Heart left ventricle (tissue), 16 donors: ENCODE results near the gene CD99L2. TPM values are rescaled to one million over a fixed set of nuclear protein-coding genes. Genes with fewer than 3 reads are reported as not detected.

Experiments used
- ATAC-seq, 4 donors: fragments of 200-7000 bp; cut with Tn5 transposase; one replicate each; pipeline ENCODE4 v1.9.1; 2020 to 2022; ENCODE audit warnings: moderate library complexity in 4 of 4, mild to moderate bottlenecking in 3 of 4, moderate number of reproducible peaks in 1 of 4
- DNase-seq, 5 donors: peaks; one replicate each; pipeline ENCODE4 v3.0.0-alpha.2; 2020
- H3K27ac ChIP-seq, 12 donors: fragments of 200-600 bp; sonication (generic) in 4 of 12; one replicate each; pipeline versions ENCODE4 v1.5.0 to v1.8.0; 2016 to 2022; ENCODE audit warnings: mild to moderate bottlenecking in 2 of 12
- H3K27me3 ChIP-seq, 9 donors: fragments of 200-600 bp; sonication (generic) in 2 of 9; one replicate each; pipeline versions ENCODE4 v1.5.1 to v1.8.0; 2016 to 2022; ENCODE audit warnings: mild to moderate bottlenecking in 3 of 9
- H3K36me3 ChIP-seq, 9 donors: fragments of 200-600 bp; sonication (generic) in 2 of 9; one replicate each; pipeline versions ENCODE4 v1.5.0 to v1.8.0; 2018 to 2022; ENCODE audit warnings: mild to moderate bottlenecking in 2 of 9
- H3K4me1 ChIP-seq, 12 donors: fragments of 200-600 bp; sonication (generic) in 4 of 12; one replicate each; pipeline versions ENCODE4 v1.5.0 to v1.8.0; 2016 to 2022; ENCODE audit warnings: mild to moderate bottlenecking in 3 of 12
- H3K4me3 ChIP-seq, 12 donors: fragments of 200-600 bp; sonication (generic) in 4 of 12; one replicate each; pipeline versions ENCODE4 v1.5.0 to v1.8.0; 2017 to 2022; ENCODE audit warnings: mild to moderate bottlenecking in 9 of 12, moderate library complexity in 4 of 12
- H3K9me3 ChIP-seq, 12 donors: fragments of 200-600 bp; sonication (generic) in 4 of 12; one replicate each; pipeline versions ENCODE4 v1.5.0 to v1.8.0; 2016 to 2022; ENCODE audit warnings: mild to moderate bottlenecking in 1 of 12
- CTCF ChIP-seq, 12 donors: fragments of 200-600 bp; sonication (generic) in 4 of 12; IDR thresholded peaks; one replicate each; pipeline versions ENCODE4 v1.5.0 to v1.8.0; 2018 to 2022; ENCODE audit warnings: antibody characterized with exemption in 12 of 12, mild to moderate bottlenecking in 5 of 12
- POLR2A ChIP-seq, 2 donors: fragments of 450-650 bp; IDR thresholded peaks; one replicate each; pipeline ENCODE4 v1.6.1; 2017; ENCODE audit warnings: antibody characterized with exemption in 2 of 2, mild to moderate bottlenecking in 2 of 2, moderate library complexity in 2 of 2
- WGBS, 4 donors: extraction: QIAGEN DNeasy Blood & Tissue Kit in 2 of 4; methylation state at CpG; one replicate each; pipeline versions ENCODE4 v1.1.5 to v1.1.7; 2013 to 2018; 5-methylcytosine and 5-hydroxymethylcytosine counted together
- intact Hi-C, 10 donors: fragments of 100-400 bp; cut with DNase I; formaldehyde crosslinking; loops; one replicate each; pipeline versions ENCODE4 v1.11.1 to v1.14.2; 2022
- polyA plus RNA-seq, 2 donors: library from polyadenylated mRNA; stranded (reverse); fragments of 200-250 nt; gene quantifications; one replicate each; pipeline ENCODE4 v1.2.3, GENCODE V29; 2013
- total RNA-seq, 9 donors: library from RNA; depleted of rRNA in 2 of 9; stranded (reverse); fragments of >200 nt in 2 of 9; fragmentation: NEBNext Ultra II Directional in 3 of 9; extraction: Animal tissue kit (Norgen Biotek cat#: 25700) in 3 of 9; gene quantifications; one replicate each; pipeline versions ENCODE4 v1.1.0 to v1.2.4, GENCODE V29; 2016 to 2023
- donor health status: ischemic (EF 13 %, LVEDD 7.1; RV severe dilation, severe dysfunction).
- donor health status: healthy with polysubstance abuse.
- donor health status: DM: no; HTN: yes; CAD: no.
- donor health status: DM: no; HTN: no; CAD: no.
- donor health status: ischemic (EF 25% LVEDD 6.9; RV normal size, moderate dysfunction).
- donor health status: ischemic (EF 25% LVEDD 5.7; RV mildly dilated, moderate dysfunction).
- donor health status: healthy.
- donor health status: DM: yes; HTN: yes; CAD: no.
- donor health status: ischemic (EF 35%, LVEDD 5.7; RV mildly dilated, moderate dysfunction).
- donor health status: nonischemic (EF 11% LVEDD 7.7; RV severe dilation, severe dysfunction).
- donor health status: DM: yes; HTN: yes; CAD: no.
- donor health status: PGD.
- donor health status: ischemic (EF 29% LVEDD 5.4; RV normal size, mild dysfunction).
- donor health status: nonischemic (EF 23%, LVEDD 6.1; RV moderate dilation, normal function).

CD99L2 gene
- total and polyA plus RNA-seq, 11 donors, result 51.9 to 115 (median 82.1) TPM

GRCh38 chrX:150790021-150790420 lies 108.4 kb downstream of the CD99L2 start:
- WGBS, 4 donors, result 83 to 100% (median 96%) methylated on average over 1 of the region's 1 CpG
- H3K9me3 ChIP-seq, result no peaks in the 10 kb centered on the region
- no peaks in the 10 kb centered on the region for H3K27me3 ChIP-seq
- H3K36me3 ChIP-seq, result peaks cover 0 to 48% (median 9%) of the 10 kb centered on the region in 9 donors
- ATAC-seq (no peak), DNase-seq (no peak)
- no peak overlapping the region for H3K27ac ChIP-seq
- TF ChIP-seq CTCF (IDR thresholded peaks at IDR 0.05), result no peak
- intact Hi-C loops, result no loop called here
- H3K4me3 ChIP-seq, result no peak overlapping the region
- H3K4me1 ChIP-seq, result no peaks in the 10 kb centered on the region

- Histone ChIP-seq H3K36me3 (peaks cover 0 to 4% (median 0%) of the 10 kb centered on the region in 9 donors), H3K4me1 (no peaks in the 10 kb centered on the region), H3K27ac (no peak overlapping the region), H3K9me3 (no peaks in the 10 kb centered on the region), H3K4me3 (no peak overlapping the region), H3K27me3 (no peaks in the 10 kb centered on the region)
- intact Hi-C loops, result no loop called here
- TF ChIP-seq CTCF (IDR thresholded peaks at IDR 0.05), result no peak
- no peak for TF ChIP-seq POLR2A (IDR thresholded peaks at IDR 0.05)
- DNase-seq (no peak), ATAC-seq (no peak)
- 81 to 98% (median 89%) methylated on average over 9 to 10 of the region's 10 CpGs for WGBS, 4 donors
Observed at GRCh38 chrX:150781677-150782076, 116.8 kb downstream of the CD99L2 start.

GRCh38 chrX:150779385-150779784 lies 119.1 kb downstream of the CD99L2 start:
- no peak for TF ChIP-seq POLR2A (IDR thresholded peaks at IDR 0.05)
- no peak for TF ChIP-seq CTCF (IDR thresholded peaks at IDR 0.05)
- intact Hi-C loops, result loop anchor here in 6 of 10 donors (10.0 kb wide), 3 partner anchors 125 to 225 kb away; partner anchors contain the start of gene HMGB3 (in 1 of the 6)
- Histone ChIP-seq H3K36me3 (peaks cover 0 to 9% (median 2%) of the 10 kb centered on the region in 9 donors), H3K4me1 (no peaks in the 10 kb centered on the region), H3K4me3 (no peak overlapping the region), H3K9me3 (no peaks in the 10 kb centered on the region), H3K27ac (no peak overlapping the region), H3K27me3 (no peaks in the 10 kb centered on the region)
- DNase-seq (no peak), ATAC-seq (peak in 1 of 4 donors; percentile 42)
- 76 to 94% (median 89%) methylated on average over 8 of the region's 8 CpGs for WGBS, 4 donors

GRCh38 chrX:150777328-150777992 lies 121.0 kb downstream of the CD99L2 start:
- no peaks in the 10 kb centered on the region for H3K9me3 ChIP-seq
- no peak for ATAC-seq
- intact Hi-C loops, result loop anchor here in 6 of 10 donors (10.0 kb wide), 3 partner anchors 127 to 227 kb away; partner anchors contain the start of gene HMGB3 (in 1 of the 6)
- WGBS, 4 donors, result 82 to 97% (median 93%) methylated on average over 16 to 18 of the region's 18 CpGs
- no peak for DNase-seq
- H3K36me3 ChIP-seq, result peaks cover 0 to 9% (median 2%) of the 10 kb centered on the region in 9 donors
- H3K27me3 ChIP-seq, result no peaks in the 10 kb centered on the region
- TF ChIP-seq CTCF (IDR thresholded peaks at IDR 0.05), result no peak
- TF ChIP-seq POLR2A (IDR thresholded peaks at IDR 0.05), result no peak
- H3K4me3 ChIP-seq, result no peak overlapping the region
- H3K27ac ChIP-seq, result no peak overlapping the region
- no peaks in the 10 kb centered on the region for H3K4me1 ChIP-seq
